SH-SY5Y (cell line): Measurements from ENCODE around the gene ASPDH.

Experiments
- GATA2 ChIP-seq: IDR thresholded peaks from 2 replicates; pipeline ENCODE4 v1.6.1; 2011; ENCODE audit warnings: mild to moderate bottlenecking, low read depth, low read length
- GATA3 ChIP-seq: IDR thresholded peaks from 2 replicates; pipeline ENCODE4 v1.6.1; 2011; ENCODE audit warnings: low read depth, mild to moderate bottlenecking, low read length, moderate library complexity

DNA sequence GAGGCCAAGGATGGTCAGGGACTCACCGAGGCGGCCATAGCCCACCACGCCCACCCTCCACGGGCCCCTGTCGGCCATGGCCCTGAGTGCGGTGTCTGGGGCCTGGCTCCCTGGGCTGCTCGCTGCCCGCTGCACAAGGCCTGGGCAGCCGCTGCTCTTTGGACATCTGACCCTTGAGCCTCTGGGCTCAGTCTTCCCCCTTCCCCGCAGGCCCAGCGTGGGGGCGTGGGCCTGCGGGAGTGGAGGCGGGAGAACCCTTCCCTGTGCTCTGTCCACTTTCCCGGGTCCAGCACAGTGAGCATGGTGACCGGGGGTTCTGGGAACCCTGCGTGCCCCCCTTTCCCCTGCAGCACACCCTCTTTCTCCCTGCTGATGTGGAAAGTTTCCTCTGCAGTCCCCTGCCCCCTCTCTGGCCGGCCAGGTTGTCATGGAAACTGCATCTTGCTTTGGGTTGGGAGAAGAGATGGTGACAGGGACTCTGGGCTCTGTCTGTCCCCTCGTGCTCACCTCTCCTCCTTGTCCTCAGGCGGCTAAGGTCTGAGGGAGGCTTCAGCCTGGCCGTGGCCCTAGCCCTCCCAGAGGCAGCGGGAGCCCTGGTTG, at the start of gene ASPDH:
- TF ChIP-seq GATA2 (no peak), GATA3 (no peak)
